Osteocyte (in vitro differentiated cells): ENCODE measurements around the gene C4A. TPM values are rescaled to one million over a fixed set of nuclear protein-coding genes. Genes with fewer than 3 reads are reported as not detected.

Experiments
- DNase-seq: peaks from one replicate; pipeline ENCODE4 v3.0.0; 2021; ENCODE audit warnings: mixed read lengths; ENCODE audit not compliant: unreplicated experiment; ENCODE audit errors: extremely low spot score
- H3K27ac Mint-ChIP-seq: one replicate; pipeline ENCODE4 v1.8.0; 2021; ENCODE audit warnings: mild to moderate bottlenecking, mixed read lengths; ENCODE audit not compliant: unreplicated experiment
- H3K27me3 Mint-ChIP-seq: one replicate; pipeline ENCODE4 v1.8.0; 2021; ENCODE audit warnings: mixed read lengths; ENCODE audit not compliant: unreplicated experiment
- H3K36me3 Mint-ChIP-seq: one replicate; pipeline ENCODE4 v1.8.0; 2021; ENCODE audit warnings: mixed read lengths; ENCODE audit not compliant: unreplicated experiment
- H3K4me1 Mint-ChIP-seq: one replicate; pipeline ENCODE4 v1.8.0; 2021; ENCODE audit warnings: mixed read lengths; ENCODE audit not compliant: unreplicated experiment
- H3K4me3 Mint-ChIP-seq: one replicate; pipeline ENCODE4 v1.8.0; 2021; ENCODE audit warnings: mild to moderate bottlenecking, moderate library complexity, mixed read lengths; ENCODE audit not compliant: unreplicated experiment
- H3K9me3 Mint-ChIP-seq: one replicate; pipeline ENCODE4 v1.8.0; 2021; ENCODE audit warnings: mixed read lengths; ENCODE audit not compliant: unreplicated experiment
- total RNA-seq: library from RNA; stranded (reverse); gene quantifications from 2 replicates; pipeline ENCODE4 v1.2.1, GENCODE V29; 2021
- TF ChIP-seq, protein P1 (sequence below): fragments of 200-600 bp; sonication (generic); IDR thresholded peaks from 2 replicates; pipeline ENCODE4 v1.5.0; 2021; ENCODE audit warnings: antibody characterized with exemption, mild to moderate bottlenecking, moderate library complexity

The C4A gene
- total RNA-seq, 1 donor from 2014 or later = 15.2 TPM

DNA sequence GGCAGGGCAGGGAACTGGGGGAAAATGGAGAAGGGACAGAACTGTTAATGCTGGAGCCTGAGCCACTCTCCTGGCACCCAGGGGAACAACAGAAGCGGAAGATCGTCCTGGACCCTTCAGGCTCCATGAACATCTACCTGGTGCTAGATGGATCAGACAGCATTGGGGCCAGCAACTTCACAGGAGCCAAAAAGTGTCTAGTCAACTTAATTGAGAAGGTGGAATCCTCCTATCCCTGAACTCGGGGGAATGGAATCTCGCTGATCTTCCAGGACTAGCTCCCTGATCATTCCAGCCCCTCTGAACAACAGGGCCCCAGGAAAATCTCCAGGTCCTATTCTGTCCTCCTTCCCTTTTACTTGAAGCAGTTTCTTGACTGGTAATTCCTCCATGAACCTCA lies 34.0 kb upstream of the C4A start:
- Mint-ChIP-seq H3K4me3 (no peak overlapping the region), H3K27me3 (no peaks in the 10 kb centered on the region), H3K36me3 (peaks cover 8% of the 10 kb centered on the region), H3K9me3 (no peaks in the 10 kb centered on the region), H3K27ac (no peak overlapping the region), H3K4me1 (peaks cover 17% of the 10 kb centered on the region)
- no peak for DNase-seq
- TF ChIP-seq, protein P1, sequence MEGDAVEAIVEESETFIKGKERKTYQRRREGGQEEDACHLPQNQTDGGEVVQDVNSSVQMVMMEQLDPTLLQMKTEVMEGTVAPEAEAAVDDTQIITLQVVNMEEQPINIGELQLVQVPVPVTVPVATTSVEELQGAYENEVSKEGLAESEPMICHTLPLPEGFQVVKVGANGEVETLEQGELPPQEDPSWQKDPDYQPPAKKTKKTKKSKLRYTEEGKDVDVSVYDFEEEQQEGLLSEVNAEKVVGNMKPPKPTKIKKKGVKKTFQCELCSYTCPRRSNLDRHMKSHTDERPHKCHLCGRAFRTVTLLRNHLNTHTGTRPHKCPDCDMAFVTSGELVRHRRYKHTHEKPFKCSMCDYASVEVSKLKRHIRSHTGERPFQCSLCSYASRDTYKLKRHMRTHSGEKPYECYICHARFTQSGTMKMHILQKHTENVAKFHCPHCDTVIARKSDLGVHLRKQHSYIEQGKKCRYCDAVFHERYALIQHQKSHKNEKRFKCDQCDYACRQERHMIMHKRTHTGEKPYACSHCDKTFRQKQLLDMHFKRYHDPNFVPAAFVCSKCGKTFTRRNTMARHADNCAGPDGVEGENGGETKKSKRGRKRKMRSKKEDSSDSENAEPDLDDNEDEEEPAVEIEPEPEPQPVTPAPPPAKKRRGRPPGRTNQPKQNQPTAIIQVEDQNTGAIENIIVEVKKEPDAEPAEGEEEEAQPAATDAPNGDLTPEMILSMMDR = no peak

GRCh38 chr6:31948306-31948705 lies 33.6 kb upstream of the C4A start:
- Mint-ChIP-seq H3K4me1 (peaks cover 17% of the 10 kb centered on the region), H3K9me3 (no peaks in the 10 kb centered on the region), H3K36me3 (peaks cover 12% of the 10 kb centered on the region), H3K4me3 (no peak overlapping the region), H3K27me3 (no peaks in the 10 kb centered on the region), H3K27ac (no peak overlapping the region)
- TF ChIP-seq, protein P1 = no peak
- no peak for DNase-seq

DNA sequence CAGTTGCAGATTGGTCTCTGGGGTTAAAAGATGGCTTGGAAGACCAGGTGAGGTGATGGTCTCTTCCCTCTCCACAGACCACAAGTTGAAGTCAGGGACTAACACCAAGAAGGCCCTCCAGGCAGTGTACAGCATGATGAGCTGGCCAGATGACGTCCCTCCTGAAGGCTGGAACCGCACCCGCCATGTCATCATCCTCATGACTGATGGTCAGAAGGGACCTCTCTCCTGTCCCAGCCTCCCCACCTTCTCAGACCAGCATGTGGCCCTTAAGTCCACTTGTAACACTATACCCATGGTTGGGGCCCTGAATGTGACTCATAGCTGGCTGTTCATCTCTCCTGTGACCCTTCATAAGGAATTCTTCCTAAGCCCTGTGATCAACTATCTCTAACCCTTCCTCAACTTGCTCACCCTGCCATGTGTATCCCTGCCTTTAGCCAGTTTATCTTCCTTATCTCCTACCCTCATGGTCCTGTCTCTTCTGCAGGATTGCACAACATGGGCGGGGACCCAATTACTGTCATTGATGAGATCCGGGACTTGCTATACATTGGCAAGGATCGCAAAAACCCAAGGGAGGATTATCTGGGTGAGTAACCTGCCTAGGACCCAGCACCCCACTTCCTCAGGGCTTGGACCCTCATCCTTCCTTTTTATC lies 33.0 kb upstream of the C4A start:
- Mint-ChIP-seq H3K27ac (no peak overlapping the region), H3K9me3 (no peaks in the 10 kb centered on the region), H3K4me3 (no peak overlapping the region)

GRCh38 chr6:31949926-31950548 lies 31.8 kb upstream of the C4A start:
- no peak for DNase-seq
- H3K4me1 Mint-ChIP-seq = peaks cover 14% of the 10 kb centered on the region
- no peaks in the 10 kb centered on the region for H3K27me3 Mint-ChIP-seq
- peaks cover 30% of the 10 kb centered on the region for H3K36me3 Mint-ChIP-seq
- no peaks in the 10 kb centered on the region for H3K9me3 Mint-ChIP-seq
- H3K27ac Mint-ChIP-seq = no peak overlapping the region
- no peak overlapping the region for H3K4me3 Mint-ChIP-seq
- TF ChIP-seq, protein P1 = no peak

More for the DNA sequence above, 33.0 kb upstream of the C4A start:
- H3K4me1 Mint-ChIP-seq = peaks cover 17% of the 10 kb centered on the region
- peaks cover 18% of the 10 kb centered on the region for H3K36me3 Mint-ChIP-seq
- DNase-seq = no peak
- H3K27me3 Mint-ChIP-seq = no peaks in the 10 kb centered on the region
- TF ChIP-seq, protein P1 = no peak

DNA sequence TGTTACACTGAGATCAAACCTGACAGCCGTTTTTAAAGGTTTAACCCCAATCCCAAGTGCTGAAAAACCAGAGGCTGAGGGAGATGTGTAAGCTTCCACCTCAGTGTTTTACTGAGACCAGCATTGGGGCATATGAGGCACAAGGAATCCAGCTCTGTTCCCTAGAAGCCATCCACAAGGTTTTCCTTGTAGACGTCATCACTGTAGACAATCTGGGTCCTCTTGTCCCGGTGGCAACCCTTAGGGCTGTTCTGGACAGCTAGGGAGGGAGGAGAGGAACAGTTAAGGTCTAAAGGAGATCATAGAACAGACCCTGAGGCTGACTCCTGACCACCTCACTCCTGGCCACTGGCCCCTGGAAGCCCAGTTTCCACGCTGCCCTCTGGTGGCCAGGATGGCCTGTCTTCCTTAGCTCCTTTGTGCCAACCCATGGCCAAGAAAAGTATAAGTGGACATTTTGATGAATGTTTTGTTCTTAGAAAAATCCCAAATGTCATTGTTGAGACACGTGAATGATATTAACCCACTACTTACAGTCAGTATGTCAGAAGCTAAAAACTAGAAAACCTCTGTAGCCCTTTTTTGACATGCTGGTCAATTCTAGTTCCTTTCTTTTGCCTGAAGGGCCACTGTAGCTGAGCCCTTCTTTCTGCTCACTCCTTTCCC lies 29.6 kb upstream of the C4A start:
- H3K27me3 Mint-ChIP-seq = no peaks in the 10 kb centered on the region
- H3K27ac Mint-ChIP-seq = peak overlapping the region; percentile 55
- TF ChIP-seq, protein P1 = peak; percentile 82
- DNase-seq = no peak
- no peaks in the 10 kb centered on the region for H3K4me1 Mint-ChIP-seq
- H3K4me3 Mint-ChIP-seq = no peak overlapping the region
- peaks cover 42% of the 10 kb centered on the region for H3K36me3 Mint-ChIP-seq
- no peaks in the 10 kb centered on the region for H3K9me3 Mint-ChIP-seq
